B cell (primary cell): ENCODE data around the gene CYP3A5. TPM values are rescaled to one million over a fixed set of nuclear protein-coding genes. Genes with fewer than 3 reads are reported as not detected.

Source experiments
- ATAC-seq: fragments of 200-7000 bp; cut with Tn5 transposase; one replicate; pipeline ENCODE4 v1.10.0; 2021; ENCODE audit warnings: low read depth, mild to moderate bottlenecking, moderate number of reproducible peaks, moderate library complexity
- CTCF ChIA-PET: fragments of 350-600 bp; sonication (Branson Sonifier 250); formaldehyde crosslinking; loops from one replicate; lab custom pipeline; 2021; ENCODE audit warnings: antibody characterized with exemption, inconsistent platforms; lab: Charles Lee
- POLR2A ChIA-PET: fragments of 350-600 bp; sonication (Branson Sonifier 250); formaldehyde crosslinking; loops from one replicate; lab custom pipeline; 2021; ENCODE audit warnings: antibody characterized with exemption; lab: Charles Lee
- DNase-seq: peaks from one replicate; pipeline ENCODE4 v3.0.0; 2013
- H2AFZ ChIP-seq: 2 replicates; pipeline ENCODE4 v1.6.1; 2012; ENCODE audit warnings: mild to moderate bottlenecking, low read depth, low read length; ENCODE audit not compliant: insufficient read depth, poor library complexity, severe bottlenecking
- H3K27ac ChIP-seq, 2 donors: 1 replicate in 1 of 2; 2 replicates in 1 of 2; pipeline ENCODE4 v1.5.1; 2012 to 2013; ENCODE audit warnings: low read length in 2 of 2, mild to moderate bottlenecking in 2 of 2, moderate library complexity in 1 of 2
- H3K27me3 ChIP-seq, 4 experiments: fragments of 200-600 bp in 1 of 4; sonication (generic) in 1 of 4; replicated peaks in 1 of 4; 1 replicate in 2 of 4; 2 replicates in 2 of 4; pipeline versions ENCODE4 v1.6.1 to v1.7.0; 2013 to 2016; ENCODE audit warnings: low read length in 3 of 4, mild to moderate bottlenecking in 2 of 4, mixed read lengths in 1 of 4, moderate library complexity in 1 of 4; ENCODE audit not compliant: insufficient read depth in 4 of 4, control insufficient read depth in 3 of 4; ENCODE audit errors: control extremely low read depth in 1 of 4
- H3K36me3 ChIP-seq, 2 experiments: replicated peaks in 1 of 2; 1 replicate in 1 of 2; 2 replicates in 1 of 2; pipeline versions ENCODE4 v1.6.1 to v1.7.1; 2013; ENCODE audit warnings: low read length in 1 of 2; ENCODE audit not compliant: insufficient read depth in 2 of 2, control insufficient read depth in 1 of 2; ENCODE audit errors: control extremely low read depth in 1 of 2, extremely low read depth in 1 of 2
- H3K4me1 ChIP-seq, 2 donors: fragments of 200-600 bp in 1 of 2; sonication (generic) in 1 of 2; 1 replicate in 1 of 2; 2 replicates in 1 of 2; pipeline versions ENCODE4 v1.5.1 to v1.6.1; 2013 to 2017; ENCODE audit warnings: low read length in 2 of 2; ENCODE audit not compliant: control insufficient read depth in 2 of 2, insufficient read depth in 2 of 2
- H3K4me2 ChIP-seq: replicated peaks from 2 replicates; pipeline ENCODE3; 2012; ENCODE audit warnings: mild to moderate bottlenecking, low read depth, low read length; ENCODE audit not compliant: poor library complexity, severe bottlenecking
- H3K4me3 ChIP-seq, 5 experiments: fragments of 200-600 bp in 1 of 5; sonication (generic) in 1 of 5; 1 replicate in 3 of 5; 2 replicates in 2 of 5; pipeline versions ENCODE4 v1.5.1 to v1.7.0; 2011 to 2016; ENCODE audit warnings: low read length in 4 of 5, mild to moderate bottlenecking in 4 of 5, low read depth in 2 of 5, control low read depth in 1 of 5, moderate library complexity in 1 of 5; ENCODE audit not compliant: insufficient read depth in 1 of 5; ENCODE audit errors: control extremely low read depth in 1 of 5, extremely low read depth in 1 of 5
- H3K79me2 ChIP-seq: fragments of 200-600 bp; sonication (generic); one replicate; pipeline ENCODE4 v1.6.0; 2016; ENCODE audit warnings: low read length; ENCODE audit not compliant: control insufficient read depth, insufficient read depth
- H3K9ac ChIP-seq: fragments of 200-600 bp; sonication (generic); 2 replicates; pipeline ENCODE4 v1.6.1; 2017; ENCODE audit warnings: mild to moderate bottlenecking, low read length, moderate library complexity
- H3K9me3 ChIP-seq, 3 donors: one replicate each; pipeline versions ENCODE4 v1.6.1 to v1.7.1; 2013; ENCODE audit warnings: low read length in 2 of 3; ENCODE audit not compliant: control insufficient read depth in 2 of 3, insufficient read depth in 1 of 3; ENCODE audit errors: control extremely low read depth in 1 of 3
- H4K20me1 ChIP-seq: 2 replicates; pipeline ENCODE4 v1.6.0; 2012; ENCODE audit warnings: mild to moderate bottlenecking, low read length; ENCODE audit not compliant: insufficient read depth, control insufficient read depth, poor library complexity, severe bottlenecking
- H3K27ac Mint-ChIP-seq: one replicate; pipeline ENCODE4 v1.8.0; 2021; ENCODE audit warnings: mixed read lengths
- H3K27me3 Mint-ChIP-seq: one replicate; pipeline ENCODE4 v1.8.0; 2021; ENCODE audit warnings: mixed read lengths
- H3K4me1 Mint-ChIP-seq: one replicate; pipeline ENCODE4 v1.8.0; 2021; ENCODE audit warnings: mixed read lengths
- H3K4me3 Mint-ChIP-seq: one replicate; pipeline ENCODE4 v1.8.0; 2021; ENCODE audit warnings: mixed read lengths
- H3K9me3 Mint-ChIP-seq: one replicate; pipeline ENCODE4 v1.8.0; 2022; ENCODE audit warnings: mixed read lengths; ENCODE audit not compliant: insufficient read depth
- EZH2 ChIP-seq: IDR thresholded peaks from 2 replicates; pipeline ENCODE4 v1.6.1; 2012; ENCODE audit warnings: borderline replicate concordance, low read depth, mild to moderate bottlenecking, moderate library complexity, low read length; ENCODE audit not compliant: insufficient read depth, poor library complexity, severe bottlenecking
- WGBS: methylation state at CpG from one replicate; pipeline ENCODE4 v1.1.5; 2013; ENCODE audit warnings: missing lambda C conversion rate; ENCODE audit not compliant: insufficient coverage; 5-methylcytosine and 5-hydroxymethylcytosine counted together
- intact Hi-C: fragments of 100-400 bp; cut with micrococcal nuclease; formaldehyde crosslinking; loops from one replicate; pipeline ENCODE4 v1.10.0; 2022
- polyA plus RNA-seq: library from polyadenylated mRNA; depleted of rRNA; stranded (reverse); fragments of >200 nt; gene quantifications from 2 replicates; pipeline ENCODE4 v1.2.3, GENCODE V29; 2012
- total RNA-seq, 2 donors: library from RNA; stranded (reverse); fragments of 120-200 nt in 1 of 2; gene quantifications; 1 replicate in 1 of 2; 2 replicates in 1 of 2; pipeline versions ENCODE4 v1.2.3 to v1.2.4, GENCODE V29; 2013 to 2022
- TF ChIP-seq, protein P1 (sequence below): fragments of 200-600 bp; IDR thresholded peaks from one replicate; pipeline ENCODE4 v1.8.0; 2022; ENCODE audit warnings: antibody characterized with exemption, mild to moderate bottlenecking

The CYP3A5 gene
- total and polyA plus RNA-seq, 2 donors (not counting 1 experiment from before 2014, with no cell fraction given): not detected

GRCh38 chr7:99615989-99616358, 63.8 kb downstream of the CYP3A5 start:
- Histone ChIP-seq H4K20me1 (peaks cover 17% of the 10 kb centered on the region), H3K4me3 (peak overlapping the region; percentile 86 to 99 (median 95)), H3K36me3 (peaks cover 2 to 23% of the 10 kb centered on the region in 2 experiments), H3K27me3 (no peaks in the 10 kb centered on the region), H3K9ac (peak overlapping the region; percentile 99), H3K9me3 (no peaks in the 10 kb centered on the region), H3K79me2 (peaks cover 38% of the 10 kb centered on the region), H3K4me1 (peaks cover 17 to 18% of the 10 kb centered on the region in 2 donors), H3K27ac (no peak overlapping the region), H3K4me2 (peak overlapping the region; percentile 85), H2AFZ (peak overlapping the region; percentile 99)
- no peak overlapping the region for H3K27ac Mint-ChIP-seq
- H3K27me3 Mint-ChIP-seq: no peaks in the 10 kb centered on the region
- ChIA-PET CTCF (interaction anchor here (1.1 to 1.2 kb wide), 4 partner anchors 84 to 304 kb away, joined by 3 read pairs; partner anchors contain the start of gene ZKSCAN5), POLR2A (interaction anchor here (2.5 kb wide), 1 partner anchor 58 kb away, joined by 6 read pairs; the partner anchor contains the start of gene ZNF655)
- TF ChIP-seq, protein P1, sequence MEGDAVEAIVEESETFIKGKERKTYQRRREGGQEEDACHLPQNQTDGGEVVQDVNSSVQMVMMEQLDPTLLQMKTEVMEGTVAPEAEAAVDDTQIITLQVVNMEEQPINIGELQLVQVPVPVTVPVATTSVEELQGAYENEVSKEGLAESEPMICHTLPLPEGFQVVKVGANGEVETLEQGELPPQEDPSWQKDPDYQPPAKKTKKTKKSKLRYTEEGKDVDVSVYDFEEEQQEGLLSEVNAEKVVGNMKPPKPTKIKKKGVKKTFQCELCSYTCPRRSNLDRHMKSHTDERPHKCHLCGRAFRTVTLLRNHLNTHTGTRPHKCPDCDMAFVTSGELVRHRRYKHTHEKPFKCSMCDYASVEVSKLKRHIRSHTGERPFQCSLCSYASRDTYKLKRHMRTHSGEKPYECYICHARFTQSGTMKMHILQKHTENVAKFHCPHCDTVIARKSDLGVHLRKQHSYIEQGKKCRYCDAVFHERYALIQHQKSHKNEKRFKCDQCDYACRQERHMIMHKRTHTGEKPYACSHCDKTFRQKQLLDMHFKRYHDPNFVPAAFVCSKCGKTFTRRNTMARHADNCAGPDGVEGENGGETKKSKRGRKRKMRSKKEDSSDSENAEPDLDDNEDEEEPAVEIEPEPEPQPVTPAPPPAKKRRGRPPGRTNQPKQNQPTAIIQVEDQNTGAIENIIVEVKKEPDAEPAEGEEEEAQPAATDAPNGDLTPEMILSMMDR: no peak
- TF ChIP-seq EZH2: no peak
- WGBS: 100% methylated on average over 3 of the region's 5 CpGs
- intact Hi-C loops: loop anchor here (1.0 to 5.0 kb wide), 6 partner anchors 58 to 303 kb away; partner anchors contain the start of genes ARPC1A, TRIM4, ZKSCAN5 and ZNF394
- no peak for DNase-seq
- no peak for ATAC-seq
- no peaks in the 10 kb centered on the region for H3K9me3 Mint-ChIP-seq
- H3K4me3 Mint-ChIP-seq: peak overlapping the region; percentile 98
- H3K4me1 Mint-ChIP-seq: peaks cover 28% of the 10 kb centered on the region

DNA sequence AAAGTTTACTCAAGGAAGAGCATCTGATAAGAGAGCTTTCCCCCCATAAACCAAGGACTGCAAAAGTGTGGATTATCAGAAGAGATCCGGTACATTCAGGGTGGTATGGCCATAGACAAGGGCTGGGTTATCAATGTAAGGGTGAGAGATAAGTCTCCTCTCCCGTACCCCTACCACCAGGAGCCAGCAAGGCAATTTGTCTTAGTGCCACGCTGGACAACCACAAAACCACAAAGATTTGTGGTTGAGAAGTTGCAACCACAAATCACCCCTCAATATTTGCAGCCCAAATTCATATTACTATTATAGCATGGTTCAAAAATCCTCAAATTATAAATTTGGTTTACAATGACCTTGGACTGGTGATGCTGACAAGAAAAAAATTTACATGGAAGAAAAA, 65.3 kb downstream of the CYP3A5 start:
- Mint-ChIP-seq H3K4me1 (peaks cover 28% of the 10 kb centered on the region), H3K4me3 (no peak overlapping the region), H3K9me3 (no peaks in the 10 kb centered on the region), H3K27ac (no peak overlapping the region), H3K27me3 (no peaks in the 10 kb centered on the region)
- H2AFZ ChIP-seq: no peak overlapping the region
- TF ChIP-seq EZH2: no peak
- TF ChIP-seq, protein P1: no peak
- H4K20me1 ChIP-seq: peaks cover 5% of the 10 kb centered on the region
- H3K9me3 ChIP-seq: no peaks in the 10 kb centered on the region
- ChIA-PET POLR2A (no interaction called here), CTCF (no interaction called here)
- no peak overlapping the region for H3K9ac ChIP-seq
- ATAC-seq (no peak), DNase-seq (no peak)
- H3K4me2 ChIP-seq: no peak overlapping the region
- H3K4me1 ChIP-seq: peaks cover 17 to 18% of the 10 kb centered on the region in 2 donors
- H3K27ac ChIP-seq: no peak overlapping the region
- H3K79me2 ChIP-seq: peaks cover 27% of the 10 kb centered on the region
- H3K36me3 ChIP-seq: peaks cover 0 to 8% of the 10 kb centered on the region in 2 experiments
- no CpG with 5 or more reads among the region's 3 CpGs for WGBS
- intact Hi-C loops: no loop called here
- H3K4me3 ChIP-seq: no peak overlapping the region
- no peaks in the 10 kb centered on the region for H3K27me3 ChIP-seq
